ENCODE results near the gene NAPEPLD.

DNA sequence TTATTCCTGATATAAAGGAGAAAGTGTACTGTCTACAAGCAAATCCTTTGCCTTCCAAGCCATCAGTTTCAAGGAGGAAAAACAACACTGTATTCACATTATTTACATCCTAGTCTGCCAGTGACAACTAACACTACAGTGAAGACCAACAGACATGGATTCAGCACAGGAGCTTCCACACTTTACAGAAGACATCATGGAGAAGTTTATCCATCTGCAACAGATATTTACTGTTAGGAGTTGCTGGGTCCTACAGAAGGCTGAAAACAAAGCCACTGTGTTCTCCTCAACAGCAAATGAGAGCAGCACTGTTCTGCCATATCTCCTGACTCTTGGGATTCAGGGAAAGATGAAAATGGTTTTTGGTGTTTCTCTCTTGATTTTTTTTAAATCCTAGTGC, 31.9 kb downstream of the NAPEPLD start:
- TF ChIP-seq CTCF (IDR thresholded peaks at IDR 0.05) = no peak
- TF ChIP-seq POLR2A (IDR thresholded peaks at IDR 0.05) = no peak
- no peak for TF ChIP-seq POLR2AphosphoS5 (IDR thresholded peaks at IDR 0.05)
